ENCODE results near the gene HLTF.

GRCh38 chr3:148998715-148999423 lies 87.5 kb downstream of the HLTF start:
- TF ChIP-seq, protein P1, sequence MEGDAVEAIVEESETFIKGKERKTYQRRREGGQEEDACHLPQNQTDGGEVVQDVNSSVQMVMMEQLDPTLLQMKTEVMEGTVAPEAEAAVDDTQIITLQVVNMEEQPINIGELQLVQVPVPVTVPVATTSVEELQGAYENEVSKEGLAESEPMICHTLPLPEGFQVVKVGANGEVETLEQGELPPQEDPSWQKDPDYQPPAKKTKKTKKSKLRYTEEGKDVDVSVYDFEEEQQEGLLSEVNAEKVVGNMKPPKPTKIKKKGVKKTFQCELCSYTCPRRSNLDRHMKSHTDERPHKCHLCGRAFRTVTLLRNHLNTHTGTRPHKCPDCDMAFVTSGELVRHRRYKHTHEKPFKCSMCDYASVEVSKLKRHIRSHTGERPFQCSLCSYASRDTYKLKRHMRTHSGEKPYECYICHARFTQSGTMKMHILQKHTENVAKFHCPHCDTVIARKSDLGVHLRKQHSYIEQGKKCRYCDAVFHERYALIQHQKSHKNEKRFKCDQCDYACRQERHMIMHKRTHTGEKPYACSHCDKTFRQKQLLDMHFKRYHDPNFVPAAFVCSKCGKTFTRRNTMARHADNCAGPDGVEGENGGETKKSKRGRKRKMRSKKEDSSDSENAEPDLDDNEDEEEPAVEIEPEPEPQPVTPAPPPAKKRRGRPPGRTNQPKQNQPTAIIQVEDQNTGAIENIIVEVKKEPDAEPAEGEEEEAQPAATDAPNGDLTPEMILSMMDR (IDR thresholded peaks at IDR 0.05) = no peak
- TF ChIP-seq POLR2AphosphoS5 (IDR thresholded peaks at IDR 0.05) (no peak), POLR2A (IDR thresholded peaks at IDR 0.05) (no peak), EP300 (IDR thresholded peaks at IDR 0.05; ENCODE audit: low read depth) (no peak)

Measured in transverse colon (tissue), 4 donors.